HG03354 (cell line): ENCODE data around the gene TGM4.

Source experiments
- ATAC-seq: cut with Tn5 transposase; IDR thresholded peaks from one replicate; pipeline ENCODE4 v1.9.1; 2021; ENCODE audit warnings: mild to moderate bottlenecking; ENCODE audit not compliant: unreplicated experiment, poor library complexity, severe bottlenecking

TGM4 gene

DNA sequence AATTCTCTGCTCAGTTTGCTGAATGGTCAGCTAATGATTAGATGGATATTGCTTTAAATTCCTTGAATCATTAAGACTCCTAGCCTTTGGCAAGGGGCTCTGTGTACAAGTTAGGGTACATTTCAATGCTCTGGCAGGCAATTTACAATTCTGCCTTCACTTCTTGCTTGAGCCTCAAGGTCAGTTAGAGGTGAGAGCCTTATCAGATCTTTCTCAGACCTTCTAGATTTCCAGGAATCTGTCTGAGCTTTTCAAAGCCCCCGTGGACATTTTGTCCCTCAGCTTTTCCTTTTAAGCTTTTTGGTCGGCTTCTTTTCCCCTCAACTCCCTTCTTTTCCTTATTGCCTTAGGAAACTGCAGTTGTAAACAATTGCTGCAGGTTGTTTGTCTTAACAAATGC lies 34.7 kb downstream of the TGM4 start:
- ATAC-seq, result no peak

DNA sequence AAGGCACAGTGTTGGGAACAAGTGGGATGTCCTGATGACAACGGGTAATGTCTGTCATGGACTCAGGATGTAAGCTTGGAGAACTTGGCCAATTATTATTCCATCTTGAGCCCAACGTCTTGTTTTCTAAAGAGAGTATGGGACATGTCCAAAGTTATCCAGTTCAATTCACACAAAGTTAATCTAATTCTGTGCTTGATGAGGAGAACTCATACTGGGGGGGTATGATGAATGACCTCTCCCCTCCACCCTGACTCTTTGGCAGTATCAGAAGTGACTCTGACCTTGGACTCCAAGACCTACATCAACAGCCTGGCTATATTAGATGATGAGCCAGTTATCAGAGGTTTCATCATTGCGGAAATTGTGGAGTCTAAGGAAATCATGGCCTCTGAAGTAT lies 36.3 kb downstream of the TGM4 start:
- no peak for ATAC-seq

DNA sequence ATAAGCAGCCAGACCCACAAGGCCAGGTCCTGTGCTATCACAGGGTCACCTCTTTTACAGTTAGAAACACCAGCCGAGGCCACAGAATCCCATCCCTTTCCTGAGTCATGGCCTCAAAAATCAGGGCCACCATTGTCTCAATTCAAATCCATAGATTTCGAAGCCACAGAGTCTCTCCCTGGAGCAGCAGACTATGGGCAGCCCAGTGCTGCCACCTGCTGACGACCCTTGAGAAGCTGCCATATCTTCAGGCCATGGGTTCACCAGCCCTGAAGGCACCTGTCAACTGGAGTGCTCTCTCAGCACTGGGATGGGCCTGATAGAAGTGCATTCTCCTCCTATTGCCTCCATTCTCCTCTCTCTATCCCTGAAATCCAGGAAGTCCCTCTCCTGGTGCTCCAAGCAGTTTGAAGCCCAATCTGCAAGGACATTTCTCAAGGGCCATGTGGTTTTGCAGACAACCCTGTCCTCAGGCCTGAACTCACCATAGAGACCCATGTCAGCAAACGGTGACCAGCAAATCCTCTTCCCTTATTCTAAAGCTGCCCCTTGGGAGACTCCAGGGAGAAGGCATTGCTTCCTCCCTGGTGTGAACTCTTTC lies 39.6 kb downstream of the TGM4 start:
- ATAC-seq, result no peak

DNA sequence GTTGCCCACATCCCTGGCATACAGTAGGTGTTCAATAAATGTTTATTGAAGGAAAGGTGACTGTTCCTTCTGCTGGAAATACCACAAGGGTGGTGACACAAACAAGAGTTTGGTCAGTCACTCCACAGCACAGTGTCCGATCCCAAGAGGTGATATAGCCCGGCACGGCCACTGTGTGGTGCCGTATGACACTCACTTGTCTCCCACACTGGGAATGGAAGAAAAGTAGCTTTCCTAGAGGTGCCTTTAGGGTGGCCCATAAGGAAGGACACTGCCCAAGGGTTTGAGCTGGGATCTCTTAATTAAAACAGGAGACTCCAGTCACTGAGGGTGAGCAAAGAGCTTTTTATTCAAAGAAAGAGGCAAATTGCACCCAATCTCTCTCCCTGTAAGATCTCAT lies 40.5 kb downstream of the TGM4 start:
- no peak for ATAC-seq

DNA sequence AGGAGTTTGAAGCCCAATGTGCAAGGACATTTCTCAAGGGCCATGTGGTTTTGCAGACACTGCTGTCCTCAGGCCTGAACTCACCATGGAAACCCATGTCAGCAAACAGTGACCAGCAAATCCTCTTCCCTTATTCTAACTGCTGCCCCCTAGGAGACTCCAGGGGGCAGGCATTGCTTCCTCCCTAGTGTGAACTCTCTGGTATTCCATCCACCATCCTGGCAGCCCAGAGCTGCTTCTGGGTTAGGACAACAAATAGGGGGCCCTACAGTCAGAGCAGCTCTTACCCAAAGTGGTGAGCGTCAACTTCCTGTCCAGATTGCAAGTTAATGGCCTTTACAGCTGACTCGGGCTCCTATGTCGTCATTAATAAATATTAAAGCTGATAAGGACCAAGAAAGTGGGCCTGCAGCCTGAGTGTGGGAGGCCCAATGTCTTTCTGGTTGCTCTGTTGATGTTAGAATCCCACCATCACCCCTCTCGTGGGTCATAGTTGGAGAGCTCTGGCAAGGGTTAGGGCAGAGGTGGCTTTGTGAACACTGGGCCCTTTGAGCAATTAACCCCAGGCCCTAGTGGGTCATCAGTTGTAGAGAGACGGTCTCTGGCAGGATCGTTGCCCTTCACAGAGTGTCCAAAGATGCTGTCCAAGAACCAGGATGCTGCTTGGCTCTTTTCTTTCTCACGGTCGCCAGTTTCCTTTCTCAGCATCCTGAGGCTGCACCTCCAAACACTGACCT lies 41.5 kb downstream of the TGM4 start:
- ATAC-seq, result no peak

DNA sequence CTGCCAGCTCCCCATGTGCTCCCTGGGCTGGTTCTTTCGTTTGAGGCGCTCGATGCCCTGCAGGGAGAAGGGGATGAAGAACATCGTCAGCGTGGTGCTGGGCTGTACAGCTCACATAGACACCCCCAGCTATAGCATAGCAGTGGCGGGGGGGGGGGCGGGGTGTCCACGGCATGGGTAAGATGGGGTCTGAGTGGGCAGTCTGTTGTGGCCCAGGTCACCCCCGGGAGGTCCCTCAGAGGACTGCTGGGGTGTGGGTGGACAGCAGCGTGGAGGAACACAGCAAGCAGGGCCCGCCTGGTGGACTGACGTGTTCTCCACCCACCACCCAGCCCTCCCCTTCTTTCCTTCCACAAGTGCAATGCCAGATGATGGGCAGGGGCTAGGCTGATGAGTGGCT lies 43.7 kb downstream of the TGM4 start:
- no peak for ATAC-seq

DNA sequence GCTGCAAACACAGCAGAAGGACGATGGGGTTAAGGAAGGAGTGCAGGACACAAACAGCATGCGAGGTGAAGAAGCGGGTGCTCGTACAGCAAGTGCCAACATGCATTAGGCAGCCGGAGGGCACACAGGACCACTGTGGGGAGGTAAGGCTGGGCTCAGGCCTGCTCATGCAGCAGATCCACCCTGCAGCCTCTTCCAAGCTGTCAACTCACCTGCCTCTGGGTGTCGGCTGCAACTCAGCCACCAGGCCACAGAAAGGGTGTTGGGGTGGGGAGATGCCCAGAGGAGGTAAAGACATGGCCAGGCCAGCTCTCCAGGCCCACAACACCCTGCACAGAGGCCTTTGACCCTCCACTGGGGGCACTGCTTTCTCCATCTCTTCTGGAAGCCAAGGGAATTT lies 44.2 kb downstream of the TGM4 start:
- ATAC-seq, result no peak

DNA sequence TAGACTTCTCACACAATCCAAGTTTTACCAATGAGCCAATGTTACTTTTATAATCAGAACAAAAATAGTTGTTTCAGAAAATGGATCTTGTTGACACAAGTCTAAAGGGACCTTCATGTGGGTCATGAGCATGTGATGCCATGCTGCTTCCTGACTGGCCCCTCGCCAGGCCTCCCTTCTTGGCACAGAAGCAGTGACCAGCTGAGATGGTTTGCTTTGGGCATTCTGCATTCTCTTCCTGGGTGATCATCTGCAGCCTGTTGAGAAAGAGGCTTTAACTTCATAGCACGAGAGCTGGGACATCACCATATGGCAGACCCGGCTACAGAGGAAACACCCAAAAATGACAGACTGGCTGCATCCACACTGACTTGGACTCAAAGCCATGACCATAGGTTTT lies 45.7 kb downstream of the TGM4 start:
- no peak for ATAC-seq

DNA sequence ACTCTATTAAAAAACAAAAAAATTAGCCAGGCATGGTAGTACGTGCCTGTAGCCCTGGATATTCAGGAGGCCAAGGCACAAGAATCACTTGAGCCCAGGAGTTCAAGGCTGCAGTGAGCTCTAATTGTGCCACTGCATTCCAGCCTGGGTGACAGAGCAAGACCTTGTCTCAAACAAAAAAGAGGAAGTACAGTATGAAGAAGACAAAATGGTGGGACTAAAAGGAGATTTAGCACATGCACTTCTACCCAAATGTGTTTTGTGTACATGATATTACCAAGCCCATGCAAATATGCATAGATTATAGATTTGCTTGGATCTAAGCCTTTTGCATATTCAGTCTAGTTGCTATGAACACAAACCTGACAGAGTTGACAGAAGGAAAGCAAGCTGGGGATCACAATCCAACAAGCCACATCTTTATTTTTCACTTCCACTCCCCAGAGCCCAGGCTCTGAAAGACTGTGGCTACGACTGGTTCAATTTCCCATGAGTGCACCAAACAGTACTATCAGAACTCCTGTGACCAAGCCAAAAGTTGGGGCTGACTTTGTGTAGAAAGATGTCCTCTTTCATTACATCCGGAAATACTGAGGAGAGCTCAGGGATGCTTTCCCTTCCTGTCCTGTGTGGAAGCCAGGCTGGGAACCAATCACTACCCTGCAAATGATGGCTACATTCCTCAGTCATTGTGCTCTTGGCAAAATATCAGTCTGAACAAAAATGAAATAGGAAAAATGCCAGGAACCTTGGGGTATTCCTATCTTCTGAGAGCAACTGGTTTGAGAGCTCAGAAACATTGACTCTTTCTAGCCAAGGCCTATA lies 49.4 kb downstream of the TGM4 start:
- no peak for ATAC-seq

DNA sequence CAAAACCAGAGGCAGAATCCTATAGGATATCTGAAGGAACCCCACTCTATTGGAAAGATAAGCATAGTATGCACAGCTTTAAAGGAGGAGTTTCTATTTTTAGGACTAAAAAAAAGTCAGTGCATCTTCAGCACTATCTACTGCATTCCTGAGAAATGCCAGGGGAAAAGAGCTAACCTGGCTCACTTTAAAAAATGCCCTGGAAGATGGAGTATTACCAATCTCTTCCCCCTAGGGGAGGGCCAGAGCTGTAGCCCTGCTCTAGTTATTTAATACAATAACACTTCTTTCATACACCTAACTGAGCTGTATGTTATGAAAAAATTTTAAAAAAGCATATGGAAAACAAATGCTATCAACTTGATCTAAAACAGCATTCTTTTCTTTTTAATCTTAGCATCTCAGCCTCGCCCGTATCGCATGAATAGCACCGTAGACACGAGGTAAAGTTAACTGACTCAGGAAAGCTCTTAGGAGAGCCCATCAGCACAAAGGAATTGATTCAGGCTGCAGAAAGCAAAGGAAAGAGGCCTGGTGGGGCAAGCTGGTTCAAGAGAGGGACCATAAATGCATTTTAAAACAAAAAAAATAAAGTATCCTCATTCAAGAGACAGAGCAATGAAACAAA lies 50.2 kb downstream of the TGM4 start:
- ATAC-seq, result no peak

DNA sequence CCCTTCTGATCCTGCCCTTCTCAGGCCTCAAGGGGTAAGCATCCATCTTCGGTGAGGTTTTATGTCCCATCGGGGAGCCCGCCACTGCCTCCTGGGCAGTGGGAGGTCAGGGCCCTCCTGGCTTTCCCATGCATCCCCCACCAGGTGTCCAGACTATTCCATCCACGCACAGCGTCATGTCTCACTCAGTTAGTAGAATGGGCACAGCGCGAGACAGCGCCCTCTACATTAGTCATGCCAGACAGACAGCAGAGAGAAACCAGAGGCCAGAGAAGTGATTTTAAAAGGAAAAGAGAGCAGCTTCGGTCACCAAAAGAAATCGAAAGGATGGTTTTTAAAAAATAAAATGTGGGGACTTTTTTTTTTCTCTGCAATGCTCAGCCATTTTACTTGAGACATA lies 51.8 kb downstream of the TGM4 start:
- ATAC-seq, result no peak

DNA sequence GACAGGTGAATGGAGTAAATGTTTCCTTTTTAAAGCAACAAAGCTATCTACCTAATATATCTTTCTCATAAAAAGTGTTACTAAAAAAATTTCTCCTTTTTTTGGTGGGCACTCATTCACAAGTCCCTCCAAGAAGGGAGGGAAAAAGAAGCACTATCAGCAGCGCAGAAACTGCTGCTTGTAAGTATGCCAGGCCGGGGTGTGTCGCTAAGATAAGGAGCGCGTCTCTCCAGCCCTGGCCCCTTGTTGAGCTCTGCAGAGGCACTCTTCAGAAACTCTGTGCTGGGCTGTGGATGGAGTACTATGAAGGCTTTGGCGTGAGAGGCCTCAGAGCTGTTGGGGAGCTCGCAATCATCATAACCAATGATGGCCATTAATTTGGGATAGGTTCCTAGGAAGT lies 52.5 kb downstream of the TGM4 start:
- ATAC-seq, result no peak

DNA sequence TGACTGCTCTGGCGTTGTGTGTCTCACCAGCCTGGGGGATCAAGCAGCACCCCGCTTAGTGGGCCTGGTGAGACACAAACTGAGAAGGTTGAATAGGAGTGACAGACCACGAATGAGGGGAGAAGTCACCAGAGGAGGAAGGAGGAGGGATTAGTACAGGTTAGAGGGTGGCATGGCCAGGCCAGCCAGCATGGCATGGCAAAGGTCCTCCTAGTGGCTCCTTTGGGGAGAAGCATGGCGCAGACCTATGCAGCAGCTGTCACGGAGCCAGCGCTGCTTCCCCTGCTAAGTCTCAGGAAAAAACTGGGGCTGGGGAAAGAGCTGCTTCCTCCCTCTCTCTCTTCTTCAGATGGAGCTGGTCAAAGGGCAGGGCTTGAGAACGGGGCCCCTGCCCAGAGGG lies 53.0 kb downstream of the TGM4 start:
- ATAC-seq, result no peak

DNA sequence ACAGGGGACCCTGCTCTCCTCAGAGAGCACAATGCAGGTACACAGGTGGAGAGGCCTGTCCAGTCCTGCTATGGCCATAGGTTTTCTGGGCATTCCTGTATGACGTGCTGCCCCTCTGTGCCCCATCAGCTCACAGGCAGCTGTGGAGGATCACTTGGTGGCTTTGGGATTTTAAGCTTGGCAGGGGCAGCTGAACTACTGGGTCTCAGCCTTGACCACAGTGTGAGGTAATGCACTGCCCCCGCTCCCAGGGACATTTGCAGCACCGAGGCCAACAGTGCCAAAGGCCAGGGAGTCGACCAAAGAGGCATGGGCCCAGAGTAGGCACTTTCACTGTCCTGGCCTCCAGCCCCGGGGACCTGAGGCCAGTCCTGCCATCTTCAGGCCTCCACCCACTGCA lies 55.4 kb downstream of the TGM4 start:
- ATAC-seq, result no peak

DNA sequence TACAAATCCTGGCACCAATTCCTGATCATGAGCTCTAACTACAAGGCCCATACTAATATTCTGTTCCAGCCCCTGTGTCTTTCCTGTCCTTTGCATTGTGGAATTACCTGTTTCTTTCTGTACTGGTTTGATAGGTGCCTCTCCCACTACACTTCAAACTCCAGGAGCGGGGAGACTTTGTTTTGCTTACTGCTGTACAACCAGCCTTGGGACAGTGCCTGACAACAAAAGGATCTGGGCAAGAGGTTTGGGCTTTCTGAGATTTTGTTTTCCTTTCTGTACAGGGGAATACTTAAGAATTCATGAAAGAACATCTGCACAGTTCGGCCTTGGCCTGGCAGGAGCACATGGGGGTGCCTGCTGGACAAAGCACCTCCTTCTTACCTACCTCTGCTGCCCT lies 56.5 kb downstream of the TGM4 start:
- ATAC-seq, result no peak

DNA sequence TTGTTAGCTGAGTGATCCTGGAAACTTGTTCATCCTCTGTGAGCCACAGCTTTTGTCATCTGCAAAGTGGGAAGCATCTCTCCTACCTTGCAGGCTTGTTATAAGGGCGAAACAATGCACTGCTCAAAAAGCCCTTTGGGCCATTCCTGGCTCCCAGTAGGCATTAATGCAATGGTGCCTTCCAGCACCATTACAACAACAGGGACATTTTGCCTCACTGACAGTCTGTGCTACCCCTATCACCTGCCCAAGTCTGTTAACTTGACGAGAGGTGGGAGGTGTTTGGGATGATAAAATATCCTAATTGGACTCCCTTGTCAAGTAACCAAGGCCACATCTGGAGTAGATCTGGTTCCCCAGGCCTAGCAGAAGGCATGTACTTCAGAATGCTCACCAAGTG lies 57.4 kb downstream of the TGM4 start:
- ATAC-seq, result no peak

DNA sequence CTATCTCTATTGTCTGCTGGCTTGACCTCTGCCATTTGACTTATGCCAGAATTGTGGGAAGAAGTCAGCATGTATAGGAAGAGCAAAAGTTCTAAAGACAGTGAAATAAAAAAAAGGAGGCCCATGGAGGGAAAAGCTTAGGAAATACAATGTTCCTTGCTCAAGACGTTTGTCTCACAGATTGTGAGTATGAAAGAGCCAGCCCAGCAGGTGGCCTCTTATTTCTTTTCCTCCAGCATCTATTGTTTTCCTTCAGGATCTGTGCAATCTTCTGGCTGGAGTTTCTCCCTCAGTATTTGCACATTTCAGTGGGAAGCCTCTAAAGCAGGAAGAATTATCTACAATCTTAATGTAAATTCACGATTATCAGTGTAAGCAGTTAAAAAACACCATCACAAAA lies 57.9 kb downstream of the TGM4 start:
- no peak for ATAC-seq

DNA sequence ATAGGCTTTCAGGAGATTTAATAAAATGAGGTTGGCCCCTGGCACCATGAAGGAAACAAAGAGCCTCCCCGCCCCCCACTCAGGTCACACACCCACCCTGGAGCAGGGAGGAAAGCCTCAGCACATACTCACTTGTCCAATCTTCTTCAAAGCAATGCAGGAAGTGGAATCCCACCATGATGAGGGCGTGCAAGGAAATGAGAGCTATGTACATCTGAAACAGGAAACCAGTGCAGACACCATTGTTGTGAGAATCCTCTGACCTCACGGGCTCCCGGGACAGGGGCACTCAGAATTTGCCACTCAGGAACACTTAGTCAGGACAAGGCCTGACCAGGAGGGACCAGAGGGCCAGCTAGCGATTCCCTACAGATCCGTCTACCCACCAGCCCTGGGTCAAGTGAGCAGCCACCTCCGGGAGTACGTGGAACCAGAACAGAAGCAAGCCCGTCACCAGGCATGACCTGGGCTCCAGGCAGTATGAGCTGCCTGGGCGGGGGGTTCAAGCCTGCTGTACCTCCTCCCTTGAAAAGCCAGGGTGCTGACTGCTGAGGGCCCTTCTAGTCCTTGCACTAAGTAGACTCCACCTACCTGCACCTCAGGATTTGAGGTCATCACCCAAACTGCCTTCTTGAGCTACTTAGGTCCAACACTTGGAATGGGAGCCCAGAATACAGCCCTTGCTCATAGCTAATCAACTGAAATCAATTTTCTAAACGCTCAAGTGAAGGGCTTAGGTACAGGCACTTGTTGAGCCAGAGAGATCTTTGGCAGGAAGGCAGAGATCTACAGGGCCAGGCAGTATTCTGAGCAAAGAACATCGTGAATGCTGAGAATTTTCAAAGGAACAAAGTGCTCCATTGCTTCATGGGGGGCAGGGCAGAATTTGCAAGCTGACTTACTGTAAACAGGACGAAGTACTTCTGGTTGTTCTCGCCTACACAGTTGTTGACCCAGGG lies 58.9 kb downstream of the TGM4 start:
- ATAC-seq, result no peak

DNA sequence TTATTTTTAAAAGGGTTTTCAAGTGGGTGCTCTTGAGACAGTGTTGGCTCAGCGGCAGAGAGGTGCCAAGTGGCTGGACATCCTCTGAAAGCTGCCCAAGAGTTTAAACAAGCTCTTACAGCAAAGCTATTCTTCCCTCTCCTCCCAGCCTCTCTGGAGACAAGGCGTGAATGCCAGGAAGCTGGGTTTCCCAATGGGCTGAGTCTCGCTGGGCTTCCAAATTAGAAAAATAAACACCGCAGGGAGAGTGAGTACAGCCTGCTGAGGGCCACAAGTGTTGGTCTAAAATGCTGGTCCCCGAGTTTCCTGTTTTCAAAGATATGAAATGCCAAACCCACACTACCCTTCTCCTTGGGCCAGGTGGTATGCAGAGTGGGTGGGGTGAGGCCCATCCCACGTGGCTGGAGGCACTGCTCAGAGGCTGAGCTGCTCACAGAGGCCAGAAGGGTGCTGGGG lies 65.2 kb downstream of the TGM4 start:
- ATAC-seq, result no peak
